Measurements from ENCODE around the gene AEN. TPM values are rescaled to one million over a fixed set of nuclear protein-coding genes. Genes with fewer than 3 reads are reported as not detected.

Gene AEN
- total RNA-seq, 2 donors from 2014 or later: 47.1 to 81.4 TPM

- Mint-ChIP-seq H3K27ac (no peak overlapping the region), H3K4me3 (no peak overlapping the region)
Observed at GRCh38 chr15:88606070-88606794, 14.9 kb upstream of the AEN start.

GRCh38 chr15:88607951-88608350 lies 13.2 kb upstream of the AEN start:
- Mint-ChIP-seq H3K4me1 (ENCODE audit: low read depth in 2 of 2) (peaks cover under 1 to 9% of the 10 kb centered on the region in 2 donors), H3K9me3 (no peaks in the 10 kb centered on the region), H3K27me3 (peaks cover 65 to 70% of the 10 kb centered on the region in 2 donors), H3K27ac (no peak overlapping the region), H3K36me3 (peaks cover 6% of the 10 kb centered on the region), H3K4me3 (no peak overlapping the region)
- no peak for ATAC-seq
- no peak for DNase-seq (ENCODE audit: low spot score)

More at GRCh38 chr15:88606070-88606794, 14.9 kb upstream of the AEN start:
- Mint-ChIP-seq H3K4me1 (ENCODE audit: low read depth in 2 of 2) (peaks cover 0 to 9% of the 10 kb centered on the region in 2 donors), H3K9me3 (no peaks in the 10 kb centered on the region), H3K27me3 (peaks cover 64 to 73% of the 10 kb centered on the region in 2 donors), H3K36me3 (peaks cover 6% of the 10 kb centered on the region)
- no peak for ATAC-seq
- DNase-seq (ENCODE audit: low spot score): no peak

GRCh38 chr15:88608607-88609181 lies 12.4 kb upstream of the AEN start:
- Mint-ChIP-seq H3K27me3 (peaks cover 65 to 68% of the 10 kb centered on the region in 2 donors), H3K4me1 (ENCODE audit: low read depth in 2 of 2) (peaks cover 4 to 9% of the 10 kb centered on the region in 2 donors), H3K4me3 (no peak overlapping the region), H3K9me3 (no peaks in the 10 kb centered on the region), H3K27ac (no peak overlapping the region), H3K36me3 (peaks cover 6% of the 10 kb centered on the region)
- no peak for ATAC-seq
- DNase-seq (ENCODE audit: low spot score): no peak

- H3K4me3 Mint-ChIP-seq: no peak overlapping the region
- no peak for ATAC-seq
- peaks cover 60 to 65% of the 10 kb centered on the region in 2 donors for H3K27me3 Mint-ChIP-seq
- DNase-seq (ENCODE audit: low spot score): no peak
- H3K4me1 Mint-ChIP-seq (ENCODE audit: low read depth in 2 of 2): peaks cover 4 to 5% of the 10 kb centered on the region in 2 donors
- peaks cover 6% of the 10 kb centered on the region for H3K36me3 Mint-ChIP-seq
- H3K9me3 Mint-ChIP-seq: no peaks in the 10 kb centered on the region
- H3K27ac Mint-ChIP-seq: no peak overlapping the region
Observed at GRCh38 chr15:88609344-88610090, 11.6 kb upstream of the AEN start.

DNA sequence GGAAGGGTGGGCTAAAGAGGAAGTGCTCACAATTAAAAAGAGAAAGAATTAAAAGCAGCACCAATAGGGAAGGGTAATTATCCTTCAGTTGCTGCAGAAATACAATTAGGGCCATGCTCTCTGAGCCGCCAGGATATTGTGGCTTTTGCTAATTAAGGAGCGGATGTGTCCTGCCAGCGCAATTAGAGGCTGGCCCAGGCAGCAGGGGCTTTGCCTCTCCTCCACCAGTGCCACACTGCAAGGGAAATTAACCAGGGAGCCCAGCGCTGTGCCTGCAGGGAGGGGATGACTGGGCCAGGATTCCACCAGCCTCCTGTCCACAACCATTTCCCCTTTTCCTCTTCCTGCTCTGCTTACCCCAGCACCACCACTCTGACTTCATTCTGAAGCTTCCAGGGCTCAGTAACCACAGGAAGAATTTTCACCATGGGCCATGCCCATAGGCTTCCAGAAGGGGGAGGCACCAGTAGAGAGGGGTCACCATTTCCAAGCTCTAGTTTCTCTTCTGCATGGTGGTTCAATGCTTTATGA lies 10.4 kb upstream of the AEN start:
- no peak overlapping the region for H3K4me3 Mint-ChIP-seq
- no peak overlapping the region for H3K27ac Mint-ChIP-seq
- DNase-seq (ENCODE audit: low spot score): no peak
- peaks cover 53 to 61% of the 10 kb centered on the region in 2 donors for H3K27me3 Mint-ChIP-seq
- H3K36me3 Mint-ChIP-seq: peaks cover 6% of the 10 kb centered on the region
- H3K4me1 Mint-ChIP-seq (ENCODE audit: low read depth in 2 of 2): peaks cover 3 to 4% of the 10 kb centered on the region in 2 donors
- ATAC-seq: no peak
- H3K9me3 Mint-ChIP-seq: no peaks in the 10 kb centered on the region

DNA sequence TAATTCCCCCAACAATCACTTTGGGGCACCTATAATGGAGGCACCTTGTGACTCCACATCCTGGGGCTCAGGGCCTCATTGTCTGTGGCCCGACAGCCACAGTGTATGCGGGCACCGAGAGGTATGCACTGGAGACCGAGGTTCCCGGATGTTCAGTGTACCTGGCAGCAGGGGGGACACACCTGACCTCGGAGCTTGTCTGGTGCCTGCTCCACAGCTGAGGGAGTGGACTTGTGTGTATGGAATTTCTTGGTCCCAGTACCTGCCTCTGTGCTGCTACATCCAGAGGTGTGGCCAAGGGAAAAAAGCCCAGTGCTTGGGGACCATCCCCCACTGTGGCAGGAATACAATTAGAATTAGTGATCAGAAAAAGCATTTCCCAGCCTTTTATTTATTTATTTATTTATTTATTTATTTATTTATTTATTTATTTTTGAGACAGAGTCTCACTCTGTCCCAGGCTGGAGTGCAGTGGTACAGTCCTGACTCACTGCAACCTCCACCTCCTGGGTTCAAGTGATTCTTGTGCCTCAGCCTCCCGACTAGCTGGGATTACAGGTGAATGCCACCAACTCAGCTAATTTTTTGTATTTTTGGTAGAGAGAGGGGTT lies 8.8 kb upstream of the AEN start:
- no peaks in the 10 kb centered on the region for H3K9me3 Mint-ChIP-seq
- peak in 1 of 2 donors; percentile 40 for ATAC-seq

DNA sequence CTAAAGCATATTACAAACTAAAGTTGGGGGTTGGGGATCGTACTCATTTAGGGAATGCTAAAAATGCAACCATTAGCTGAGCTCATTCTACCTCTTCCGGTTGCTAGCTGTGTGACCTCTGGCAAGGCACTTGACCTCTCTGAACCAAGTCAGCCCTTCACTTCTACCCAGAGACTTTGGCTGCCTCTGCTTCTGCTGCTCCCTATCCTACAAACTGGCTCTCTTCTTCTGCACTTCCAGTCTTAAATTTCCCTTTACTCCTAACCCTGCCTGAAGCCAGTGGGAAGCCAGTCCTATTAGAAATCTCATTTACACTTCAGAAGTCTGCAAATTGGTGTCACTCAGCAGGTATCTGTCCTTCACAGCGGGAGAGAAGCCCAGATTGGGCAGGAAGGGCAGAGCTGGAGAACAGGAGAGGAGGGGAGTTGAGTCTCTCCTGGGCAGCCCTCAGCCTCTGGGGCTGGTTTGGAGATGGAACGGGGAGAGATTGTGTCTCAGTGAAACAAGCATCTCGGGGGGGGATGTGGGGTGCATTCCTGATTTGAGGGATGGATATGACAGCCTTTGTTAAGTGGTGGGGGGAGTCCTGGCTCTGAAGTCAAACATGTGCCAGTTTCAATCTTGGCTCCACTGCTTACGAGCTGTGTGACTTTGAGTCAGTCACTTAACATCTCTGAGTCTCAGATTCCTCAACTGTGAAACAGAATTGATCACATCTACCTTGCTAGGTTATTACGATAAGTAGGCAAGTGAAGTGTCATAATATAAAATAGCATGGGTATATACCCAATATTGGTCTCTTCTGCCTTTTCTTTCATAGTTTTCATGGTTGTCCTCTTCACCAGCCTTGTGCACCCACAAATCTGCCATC lies 7.8 kb upstream of the AEN start:
- DNase-seq (ENCODE audit: low spot score) (no peak), ATAC-seq (peak in 1 of 2 donors; percentile 60)
- Mint-ChIP-seq H3K27ac (no peak overlapping the region), H3K4me1 (ENCODE audit: low read depth in 2 of 2) (peaks cover 0 to 4% of the 10 kb centered on the region in 2 donors), H3K36me3 (no peaks in the 10 kb centered on the region), H3K27me3 (peaks cover 30 to 49% of the 10 kb centered on the region in 2 donors), H3K4me3 (no peak overlapping the region), H3K9me3 (no peaks in the 10 kb centered on the region)

More for the DNA sequence above, 8.8 kb upstream of the AEN start:
- Mint-ChIP-seq H3K36me3 (peaks cover 1% of the 10 kb centered on the region), H3K4me3 (no peak overlapping the region), H3K27me3 (peaks cover 39 to 50% of the 10 kb centered on the region in 2 donors), H3K4me1 (ENCODE audit: low read depth in 2 of 2) (peaks cover 0 to 4% of the 10 kb centered on the region in 2 donors), H3K27ac (no peak overlapping the region)
- no peak for DNase-seq (ENCODE audit: low spot score)

- DNase-seq (ENCODE audit: low spot score) (no peak), ATAC-seq (no peak)
- Mint-ChIP-seq H3K9me3 (no peaks in the 10 kb centered on the region), H3K27ac (no peak overlapping the region), H3K4me3 (no peak overlapping the region), H3K4me1 (ENCODE audit: low read depth in 2 of 2) (peaks cover 0 to 6% of the 10 kb centered on the region in 2 donors), H3K27me3 (peaks cover 18 to 37% of the 10 kb centered on the region in 2 donors), H3K36me3 (no peaks in the 10 kb centered on the region)
Observed at GRCh38 chr15:88615303-88616107, 5.6 kb upstream of the AEN start.

DNA sequence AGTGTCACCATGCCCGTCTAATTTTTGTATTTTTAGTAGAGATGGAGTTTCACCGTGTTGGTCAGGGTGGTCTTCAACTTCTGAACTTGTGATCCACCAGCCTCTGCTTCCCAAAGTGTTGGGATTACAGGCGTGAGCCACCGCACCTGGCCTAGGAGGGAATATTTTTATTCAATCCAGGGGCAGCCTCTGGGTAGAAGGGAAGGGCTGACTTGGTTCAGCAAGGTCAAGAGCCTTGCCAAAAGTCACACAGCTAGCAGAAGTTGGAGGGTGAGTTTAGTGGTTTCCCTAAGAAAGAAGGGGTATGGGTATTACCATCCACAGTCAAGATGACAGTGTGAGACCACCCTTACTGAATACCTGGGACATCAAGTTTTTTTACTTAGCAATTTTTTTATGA lies 4.9 kb upstream of the AEN start:
- ATAC-seq: no peak

DNA sequence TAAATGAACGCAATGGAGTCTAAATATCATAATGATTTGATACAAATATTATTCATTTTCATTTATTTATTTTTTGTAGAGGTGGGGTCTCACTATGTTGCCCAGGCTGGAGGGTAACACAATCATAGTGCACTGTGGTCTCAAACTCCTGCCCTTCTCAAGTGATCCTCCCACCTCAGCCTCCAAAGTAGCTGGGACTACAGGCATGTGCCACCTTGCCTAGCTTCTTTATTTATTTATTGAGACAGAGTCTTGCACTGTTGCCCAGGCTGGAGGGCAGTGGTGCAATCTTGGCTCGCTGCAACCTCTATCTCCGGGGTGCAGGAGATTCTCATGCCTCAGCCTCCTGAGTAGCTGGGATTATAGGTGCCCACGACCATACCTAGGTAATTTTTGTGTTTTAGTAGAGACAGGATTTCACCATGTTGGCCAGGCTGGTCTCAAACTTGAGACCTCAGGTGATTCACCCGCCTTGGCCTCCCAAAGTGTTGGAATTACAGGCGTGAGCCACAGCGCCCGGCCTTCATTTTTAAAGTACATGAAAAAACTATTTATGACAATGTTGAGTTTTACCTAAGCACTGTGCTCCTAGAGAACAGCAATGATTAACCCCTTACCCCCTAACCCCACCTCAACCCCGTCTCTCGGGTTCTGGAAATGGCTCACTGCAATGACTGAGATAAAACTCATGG lies 4.0 kb upstream of the AEN start:
- peaks cover 3% of the 10 kb centered on the region for H3K36me3 Mint-ChIP-seq
- no peak overlapping the region for H3K27ac Mint-ChIP-seq
- no peaks in the 10 kb centered on the region for H3K9me3 Mint-ChIP-seq
- H3K4me3 Mint-ChIP-seq: no peak overlapping the region
- H3K4me1 Mint-ChIP-seq (ENCODE audit: low read depth in 2 of 2): peaks cover 11 to 18% of the 10 kb centered on the region in 2 donors
- H3K27me3 Mint-ChIP-seq: peaks cover 16 to 28% of the 10 kb centered on the region in 2 donors
- ATAC-seq (no peak), DNase-seq (ENCODE audit: low spot score) (no peak)

More for the DNA sequence above, 4.9 kb upstream of the AEN start:
- no peaks in the 10 kb centered on the region for H3K36me3 Mint-ChIP-seq
- H3K9me3 Mint-ChIP-seq: no peaks in the 10 kb centered on the region
- H3K27me3 Mint-ChIP-seq: peaks cover 16 to 32% of the 10 kb centered on the region in 2 donors
- H3K4me3 Mint-ChIP-seq: no peak overlapping the region
- peaks cover 6 to 11% of the 10 kb centered on the region in 2 donors for H3K4me1 Mint-ChIP-seq (ENCODE audit: low read depth in 2 of 2)
- no peak for DNase-seq (ENCODE audit: low spot score)
- H3K27ac Mint-ChIP-seq: no peak overlapping the region

DNA sequence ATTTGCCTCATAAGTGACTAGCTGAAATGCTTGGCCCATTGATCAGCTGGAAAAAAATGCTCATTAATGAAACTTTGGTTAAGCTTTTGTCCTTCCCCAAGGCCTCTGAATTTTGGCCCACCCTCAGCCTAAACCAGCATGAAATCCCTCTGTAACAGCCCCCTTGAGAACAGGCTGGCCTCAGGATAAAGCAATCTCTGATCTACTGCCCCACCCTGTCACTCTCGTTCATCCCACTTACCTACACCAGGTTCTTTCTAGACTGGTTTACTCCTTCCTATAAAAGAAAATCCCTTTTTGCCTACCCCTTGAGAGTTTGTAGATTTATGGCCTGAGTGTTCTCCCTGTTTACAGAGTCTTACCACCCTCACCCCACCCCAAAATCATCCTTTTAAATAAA lies 3.4 kb upstream of the AEN start:
- Mint-ChIP-seq H3K27me3 (peaks cover 16 to 27% of the 10 kb centered on the region in 2 donors), H3K27ac (no peak overlapping the region), H3K4me3 (no peak overlapping the region), H3K4me1 (ENCODE audit: low read depth in 2 of 2) (peaks cover 17 to 24% of the 10 kb centered on the region in 2 donors), H3K36me3 (peaks cover 7% of the 10 kb centered on the region), H3K9me3 (no peaks in the 10 kb centered on the region)
- no peak for ATAC-seq
- DNase-seq (ENCODE audit: low spot score): no peak

GRCh38 chr15:88618686-88619085 lies 2.5 kb upstream of the AEN start:
- Mint-ChIP-seq H3K9me3 (no peaks in the 10 kb centered on the region), H3K4me1 (ENCODE audit: low read depth in 2 of 2) (peaks cover 26 to 29% of the 10 kb centered on the region in 2 donors), H3K36me3 (peaks cover 7% of the 10 kb centered on the region), H3K27ac (no peak overlapping the region), H3K4me3 (no peak overlapping the region), H3K27me3 (peaks cover 8 to 21% of the 10 kb centered on the region in 2 donors)
- no peak for ATAC-seq
- no peak for DNase-seq (ENCODE audit: low spot score)

Data from natural killer cell treated with Interleukin-12 subunit alpha and Interleukin-12 subunit beta and Interleukin-15 and Interleukin-18, amount 100 ng/mL, for 72 hours (primary cell).